GM12872 (cell line): ENCODE measurements around the gene JMY.

Experiments
- TF ChIP-seq, protein P1 (sequence below): IDR thresholded peaks from 3 replicates; pipeline ENCODE4 v1.5.1; 2011; ENCODE audit warnings: low read depth, mild to moderate bottlenecking, low read length, moderate library complexity; ENCODE audit not compliant: insufficient read depth

The JMY gene

DNA sequence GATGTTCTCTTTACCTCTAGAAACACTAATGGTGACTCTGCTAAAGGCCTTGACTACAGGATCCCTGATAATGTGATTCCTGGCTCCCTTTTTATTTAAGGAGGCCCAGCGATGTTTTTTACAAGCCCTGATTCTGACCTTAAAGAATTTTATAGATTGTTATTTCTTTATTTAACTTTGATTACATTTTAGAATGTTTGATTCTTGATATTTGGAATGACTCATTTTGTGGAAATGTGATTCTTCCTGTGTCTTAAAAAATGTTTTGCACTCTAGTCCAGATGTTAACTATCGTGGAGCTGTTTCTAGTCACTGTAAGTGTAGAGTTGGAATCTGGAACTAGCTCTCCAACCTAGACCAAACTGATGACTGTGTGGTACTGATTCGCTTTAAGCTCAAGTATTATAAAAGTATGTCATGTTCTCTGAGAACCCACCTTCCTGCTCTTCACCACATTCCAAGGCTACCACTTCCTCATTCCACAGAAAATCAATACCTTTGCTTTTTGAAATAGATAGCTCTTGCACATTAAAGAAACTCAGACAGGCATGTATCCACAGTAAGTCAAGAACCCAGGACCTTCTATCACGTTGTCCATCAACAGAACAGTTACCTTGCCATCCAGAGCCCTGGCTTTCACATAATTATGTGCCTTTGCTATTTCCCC is 65.2 kb downstream of the JMY start:
- TF ChIP-seq, protein P1, sequence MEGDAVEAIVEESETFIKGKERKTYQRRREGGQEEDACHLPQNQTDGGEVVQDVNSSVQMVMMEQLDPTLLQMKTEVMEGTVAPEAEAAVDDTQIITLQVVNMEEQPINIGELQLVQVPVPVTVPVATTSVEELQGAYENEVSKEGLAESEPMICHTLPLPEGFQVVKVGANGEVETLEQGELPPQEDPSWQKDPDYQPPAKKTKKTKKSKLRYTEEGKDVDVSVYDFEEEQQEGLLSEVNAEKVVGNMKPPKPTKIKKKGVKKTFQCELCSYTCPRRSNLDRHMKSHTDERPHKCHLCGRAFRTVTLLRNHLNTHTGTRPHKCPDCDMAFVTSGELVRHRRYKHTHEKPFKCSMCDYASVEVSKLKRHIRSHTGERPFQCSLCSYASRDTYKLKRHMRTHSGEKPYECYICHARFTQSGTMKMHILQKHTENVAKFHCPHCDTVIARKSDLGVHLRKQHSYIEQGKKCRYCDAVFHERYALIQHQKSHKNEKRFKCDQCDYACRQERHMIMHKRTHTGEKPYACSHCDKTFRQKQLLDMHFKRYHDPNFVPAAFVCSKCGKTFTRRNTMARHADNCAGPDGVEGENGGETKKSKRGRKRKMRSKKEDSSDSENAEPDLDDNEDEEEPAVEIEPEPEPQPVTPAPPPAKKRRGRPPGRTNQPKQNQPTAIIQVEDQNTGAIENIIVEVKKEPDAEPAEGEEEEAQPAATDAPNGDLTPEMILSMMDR = no peak

DNA sequence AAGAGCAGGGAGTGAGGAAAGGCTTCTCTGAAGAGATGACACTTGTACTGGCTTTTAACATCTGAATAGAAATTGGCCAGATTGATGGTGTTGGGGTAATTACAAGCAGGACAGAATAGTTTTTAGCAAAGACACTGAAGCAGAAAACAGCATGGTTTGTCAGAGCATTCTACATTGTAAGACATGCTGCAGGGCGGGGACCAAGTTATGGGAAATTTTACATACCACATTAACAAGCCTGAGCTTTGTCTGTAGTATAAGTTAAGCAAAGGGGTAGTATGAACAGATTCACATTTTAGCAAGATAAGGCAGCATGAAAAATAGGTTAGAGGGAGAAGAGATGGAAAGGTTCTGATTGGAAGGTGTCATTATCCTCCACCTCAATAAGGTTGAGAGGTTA is 66.5 kb downstream of the JMY start:
- TF ChIP-seq, protein P1 = no peak

DNA sequence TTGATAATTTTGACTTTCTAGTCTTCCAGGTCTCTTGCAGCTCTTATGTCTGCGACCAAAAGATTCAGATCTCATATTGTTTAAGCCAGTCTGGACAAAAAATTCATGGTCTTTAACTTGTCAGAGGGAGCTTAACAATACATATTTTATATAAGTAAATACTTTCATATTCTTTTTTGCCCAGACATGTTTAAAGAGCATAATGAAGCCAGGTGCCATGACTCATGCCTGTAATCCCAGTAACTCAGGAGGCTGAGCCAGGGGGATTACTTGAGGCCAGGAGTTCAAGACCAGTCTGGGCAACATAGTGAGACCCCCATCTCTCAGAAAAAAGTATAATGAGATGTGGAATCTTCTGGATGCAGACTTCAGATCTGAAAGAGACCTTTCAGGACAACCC is 69.8 kb downstream of the JMY start:
- TF ChIP-seq, protein P1 = no peak

DNA sequence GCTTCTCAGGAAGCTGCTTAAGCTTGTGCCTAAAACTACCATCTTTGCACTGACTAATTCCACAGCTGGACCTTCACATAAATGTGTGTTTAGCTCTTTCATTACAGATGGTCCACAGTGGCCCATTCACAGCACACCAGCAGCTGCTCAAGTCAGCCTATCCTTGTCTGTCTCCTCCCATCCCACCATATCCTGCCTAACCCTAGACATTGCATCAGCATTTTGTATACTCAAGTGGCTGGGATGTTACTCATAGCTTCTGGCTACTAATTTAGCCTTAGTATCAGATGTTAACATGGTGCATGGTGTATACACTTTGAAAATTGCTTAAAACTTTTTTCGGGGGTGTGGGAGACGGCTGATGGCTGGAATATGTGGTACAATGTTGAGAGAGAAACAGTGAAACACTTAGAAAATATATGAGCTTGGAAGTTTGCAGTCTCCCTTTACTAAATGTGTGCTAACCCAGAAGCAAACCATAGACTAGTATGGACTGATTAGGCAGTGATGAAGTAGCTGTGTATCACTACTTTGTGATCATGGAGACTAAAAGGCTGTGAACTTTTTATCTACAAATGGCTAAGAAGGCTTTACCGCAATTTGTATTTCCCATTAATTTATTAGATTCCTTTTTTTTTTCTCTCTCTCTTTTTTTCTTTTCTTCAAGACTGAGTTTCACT is 83.1 kb downstream of the JMY start:
- TF ChIP-seq, protein P1 = no peak

DNA sequence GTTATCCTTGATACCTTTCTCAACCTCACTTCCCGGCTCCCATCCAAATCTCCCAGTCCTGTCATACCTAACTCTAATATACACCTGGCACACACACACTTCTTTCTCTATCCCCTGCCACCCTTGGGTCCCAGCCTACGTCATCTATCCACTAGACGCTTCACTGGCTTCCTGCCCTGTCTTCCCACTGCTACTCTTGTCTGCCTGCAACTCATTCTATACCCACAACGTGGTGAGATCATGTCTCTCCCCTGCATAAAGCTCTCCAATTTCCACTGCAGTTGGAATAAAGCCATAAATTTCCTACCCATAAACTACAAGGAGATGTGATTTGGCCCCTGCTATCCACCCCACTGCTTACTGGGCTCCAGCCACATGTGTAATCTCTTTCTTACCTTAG is 93.5 kb downstream of the JMY start:
- TF ChIP-seq, protein P1 = no peak

DNA sequence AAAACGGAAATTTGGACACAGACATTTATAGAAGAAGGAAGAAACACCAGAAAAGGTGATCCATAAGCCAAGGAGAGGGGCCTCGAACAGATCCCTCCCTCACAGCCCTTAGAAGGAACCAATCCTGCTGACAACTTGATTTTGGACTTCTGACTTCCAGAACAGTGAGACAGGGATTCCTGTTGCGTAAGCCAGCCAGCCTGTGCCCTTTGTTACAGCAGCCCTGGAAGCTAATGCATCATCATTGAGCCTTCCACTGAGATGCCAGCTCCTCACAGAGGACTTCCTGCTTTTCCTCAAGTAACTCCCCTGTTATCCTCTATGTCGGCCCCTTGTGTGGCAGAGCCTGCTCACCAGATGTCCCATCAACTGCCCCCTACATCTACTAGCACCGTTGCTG is 94.1 kb downstream of the JMY start:
- TF ChIP-seq, protein P1 = no peak

DNA sequence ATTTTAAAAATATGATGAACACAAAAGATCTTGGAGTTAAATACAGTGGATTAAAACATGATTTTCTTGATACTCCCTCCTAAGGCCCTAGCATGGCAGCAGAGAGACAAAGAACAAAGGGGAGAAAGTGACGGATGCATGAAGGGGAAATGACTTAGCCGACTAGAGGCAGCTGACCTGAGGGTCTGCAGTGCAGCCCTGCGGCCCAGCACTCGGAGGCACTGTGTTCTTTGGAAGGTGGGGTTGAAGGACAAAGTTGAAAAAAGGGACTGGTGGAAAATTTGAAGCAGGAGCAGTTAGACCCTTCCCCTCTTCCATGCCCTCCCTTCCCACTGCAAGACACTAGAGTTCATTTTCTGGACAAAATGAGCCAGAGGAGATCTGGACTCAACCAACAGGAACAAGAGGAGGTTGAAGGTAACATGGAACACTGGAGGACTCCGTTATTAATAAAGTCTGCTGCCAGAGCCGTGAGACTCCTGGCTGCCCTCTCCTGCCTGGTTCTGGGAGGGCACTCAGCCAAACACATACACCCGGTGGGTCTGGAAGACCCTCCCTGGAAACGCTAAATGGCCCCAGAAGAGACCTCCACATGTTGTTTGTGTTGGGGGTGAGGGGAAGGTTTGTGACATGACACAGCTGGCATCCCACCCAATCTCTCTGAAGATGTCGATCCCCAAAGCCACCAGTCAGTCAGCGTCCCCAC is 98.1 kb downstream of the JMY start:
- TF ChIP-seq, protein P1 = no peak
